Large intestine (tissue), 12 donors: ENCODE data around the gene FZR1. TPM values are rescaled to one million over a fixed set of nuclear protein-coding genes. Genes with fewer than 3 reads are reported as not detected.

ENCODE experiments used
- DNase-seq, 2 donors: peaks; one replicate each; pipeline versions ENCODE4 v3.0.0 to v3.0.0-alpha.2; 2013
- H3K27ac ChIP-seq: one replicate; pipeline ENCODE4 v1.5.1; 2013; ENCODE audit warnings: low read length
- H3K27me3 ChIP-seq: 2 replicates; pipeline ENCODE4 v1.6.1; 2013; ENCODE audit warnings: low read length; ENCODE audit not compliant: control insufficient read depth, insufficient read depth
- H3K36me3 ChIP-seq: 2 replicates; pipeline ENCODE4 v1.6.1; 2013; ENCODE audit warnings: low read length; ENCODE audit not compliant: control insufficient read depth, insufficient read depth
- H3K4me1 ChIP-seq: one replicate; pipeline ENCODE4 v1.6.1; 2013; ENCODE audit warnings: low read length; ENCODE audit not compliant: control insufficient read depth, insufficient read depth
- H3K4me3 ChIP-seq: one replicate; pipeline ENCODE4 v1.5.1; 2013; ENCODE audit warnings: low read length
- H3K9me3 ChIP-seq: one replicate; pipeline ENCODE4 v1.6.1; 2013; ENCODE audit warnings: mild to moderate bottlenecking, low read depth, low read length, moderate library complexity; ENCODE audit not compliant: control insufficient read depth
- WGBS: methylation state at CpG from one replicate; pipeline ENCODE4 v1.1.5; 2013; ENCODE audit warnings: low lambda C conversion rate; ENCODE audit not compliant: insufficient coverage; 5-methylcytosine and 5-hydroxymethylcytosine counted together
- long read RNA-seq, 11 donors: transcript quantifications; one replicate each; lab custom pipeline, GENCODE V29; 2026
- polyA plus RNA-seq: library from polyadenylated mRNA; unstranded; fragments of 120-200 nt; gene quantifications from one replicate; pipeline ENCODE4 v1.2.1, GENCODE V29; 2013

FZR1 gene
- polyA plus RNA-seq, result 42.5 TPM
- long read RNA-seq, donor 1, full-length matches to known transcripts, result 1 of 1 reads
- long read RNA-seq, donor 1, partial matches to known transcripts, result 0 of 1 reads
- long read RNA-seq, donor 1, other reads (novel, unspliced or antisense), result 0 of 1 reads
- long read RNA-seq, donor 2, full-length matches to known transcripts, result 5 of 5 reads
- long read RNA-seq, donor 2, partial matches to known transcripts, result 0 of 5 reads
- long read RNA-seq, donor 2, other reads (novel, unspliced or antisense), result 0 of 5 reads
- long read RNA-seq, donor 3, result 0 reads
- long read RNA-seq, donor 4, full-length matches to known transcripts, result 1 of 1 reads
- long read RNA-seq, donor 4, partial matches to known transcripts, result 0 of 1 reads
- long read RNA-seq, donor 4, other reads (novel, unspliced or antisense), result 0 of 1 reads
- long read RNA-seq, donor 5, full-length matches to known transcripts, result 6 of 6 reads
- long read RNA-seq, donor 5, partial matches to known transcripts, result 0 of 6 reads
- long read RNA-seq, donor 5, other reads (novel, unspliced or antisense), result 0 of 6 reads
- long read RNA-seq, donor 6, full-length matches to known transcripts, result 6 of 6 reads
- long read RNA-seq, donor 6, partial matches to known transcripts, result 0 of 6 reads
- long read RNA-seq, donor 6, other reads (novel, unspliced or antisense), result 0 of 6 reads
- long read RNA-seq, donor 7, full-length matches to known transcripts, result 1 of 21 reads
- long read RNA-seq, donor 7, partial matches to known transcripts, result 20 of 21 reads
- long read RNA-seq, donor 7, other reads (novel, unspliced or antisense), result 0 of 21 reads
- long read RNA-seq, donor 8, full-length matches to known transcripts, result 7 of 20 reads
- long read RNA-seq, donor 8, partial matches to known transcripts, result 13 of 20 reads
- long read RNA-seq, donor 8, other reads (novel, unspliced or antisense), result 0 of 20 reads
- long read RNA-seq, donor 9, full-length matches to known transcripts, result 4 of 13 reads
- long read RNA-seq, donor 9, partial matches to known transcripts, result 9 of 13 reads
- long read RNA-seq, donor 9, other reads (novel, unspliced or antisense), result 0 of 13 reads
- long read RNA-seq, donor 10, full-length matches to known transcripts, result 8 of 8 reads
- long read RNA-seq, donor 10, partial matches to known transcripts, result 0 of 8 reads
- long read RNA-seq, donor 10, other reads (novel, unspliced or antisense), result 0 of 8 reads
- long read RNA-seq, donor 11, result 0 reads

- H3K27ac ChIP-seq, result peak within 1 kb of the TSS; percentile 87
- H3K9me3 ChIP-seq, result no peaks in the 10 kb centered on the region
- no peaks in the 10 kb centered on the region for H3K27me3 ChIP-seq
- H3K4me3 ChIP-seq, result peak within 1 kb of the TSS; percentile 71
- peaks cover 21% of the 10 kb centered on the region for H3K36me3 ChIP-seq
- peak; percentile 99 for DNase-seq
- no CpG with 5 or more reads among the region's 79 CpGs for WGBS
- peaks cover 10% of the 10 kb centered on the region for H3K4me1 ChIP-seq
These were observed at the start of gene FZR1 for GRCh38 chr19:3505598-3506383. Gene FZR1, plus strand, starts transcription at chr19:3506311. Its CDS starts 16,679 bp downstream, at chr19:3522990.

GRCh38 chr19:3456925-3457527 lies 49.1 kb upstream of the FZR1 start:
- no peaks in the 10 kb centered on the region for H3K27me3 ChIP-seq
- no peak overlapping the region for H3K4me3 ChIP-seq
- H3K36me3 ChIP-seq, result peaks cover 36% of the 10 kb centered on the region
- WGBS, result no CpG with 5 or more reads among the region's 18 CpGs
- no peaks in the 10 kb centered on the region for H3K9me3 ChIP-seq
- DNase-seq, result no peak
- no peak overlapping the region for H3K27ac ChIP-seq
- H3K4me1 ChIP-seq, result peaks cover 28% of the 10 kb centered on the region

GRCh38 chr19:3457528-3458228 lies 48.4 kb upstream of the FZR1 start:
- Histone ChIP-seq H3K9me3 (no peaks in the 10 kb centered on the region), H3K27ac (peak overlapping the region; percentile 64), H3K4me1 (peaks cover 28% of the 10 kb centered on the region), H3K27me3 (no peaks in the 10 kb centered on the region), H3K4me3 (no peak overlapping the region), H3K36me3 (peaks cover 30% of the 10 kb centered on the region)
- no CpG with 5 or more reads among the region's 22 CpGs for WGBS
- DNase-seq, result no peak

- DNase-seq, result peak in 1 of 2 donors; percentile 37
- WGBS, result no CpG with 5 or more reads among the region's 19 CpGs
- Histone ChIP-seq H3K4me1 (peaks cover 28% of the 10 kb centered on the region), H3K27me3 (no peaks in the 10 kb centered on the region), H3K9me3 (no peaks in the 10 kb centered on the region), H3K4me3 (no peak overlapping the region), H3K36me3 (peaks cover 24% of the 10 kb centered on the region), H3K27ac (peak overlapping the region; percentile 64)
These were observed 47.7 kb upstream of the FZR1 start for GRCh38 chr19:3458229-3459088.

- H3K27me3 ChIP-seq, result peaks cover 8% of the 10 kb centered on the region
- H3K9me3 ChIP-seq, result peaks cover 4% of the 10 kb centered on the region
- peaks cover 18% of the 10 kb centered on the region for H3K36me3 ChIP-seq
- 73% methylated on average over 2 of the region's 26 CpGs for WGBS
- peaks cover 30% of the 10 kb centered on the region for H3K4me1 ChIP-seq
- peak overlapping the region; percentile 64 for H3K27ac ChIP-seq
- no peak overlapping the region for H3K4me3 ChIP-seq
- DNase-seq, result peak; percentile 64 to 80
These were observed 46.8 kb upstream of the FZR1 start for GRCh38 chr19:3459089-3459881.

GRCh38 chr19:3459965-3460582 lies 46.0 kb upstream of the FZR1 start:
- DNase-seq, result no peak
- peak overlapping the region; percentile 64 for H3K27ac ChIP-seq
- H3K27me3 ChIP-seq, result peaks cover 11% of the 10 kb centered on the region
- 92% methylated on average over 2 of the region's 15 CpGs for WGBS
- no peak overlapping the region for H3K4me3 ChIP-seq
- peaks cover 30% of the 10 kb centered on the region for H3K4me1 ChIP-seq
- H3K9me3 ChIP-seq, result peaks cover 4% of the 10 kb centered on the region
- H3K36me3 ChIP-seq, result peaks cover 10% of the 10 kb centered on the region

GRCh38 chr19:3462991-3463713 lies 43.0 kb upstream of the FZR1 start:
- peaks cover 18% of the 10 kb centered on the region for H3K4me1 ChIP-seq
- H3K4me3 ChIP-seq, result no peak overlapping the region
- no peak overlapping the region for H3K27ac ChIP-seq
- no CpG with 5 or more reads among the region's 58 CpGs for WGBS
- DNase-seq, result no peak
- H3K27me3 ChIP-seq, result peaks cover 18% of the 10 kb centered on the region
- peaks cover 29% of the 10 kb centered on the region for H3K9me3 ChIP-seq
- peaks cover 2% of the 10 kb centered on the region for H3K36me3 ChIP-seq
